ENCODE data around the gene ISOC1.

Gene ISOC1

GRCh38 chr5:129094087-129094923 is at the start of gene ISOC1:
ISOC1 (plus strand) TSS chr5:129094749; CDS start chr5:129094767, 18 bp downstream.
- peak within 1 kb of the TSS; percentile 79 to 90 (median 90) for H3K27ac Mint-ChIP-seq
- H3K9me3 Mint-ChIP-seq: no peaks in the 10 kb centered on the region
- H3K4me3 Mint-ChIP-seq: peak within 1 kb of the TSS; percentile 90 to 96 (median 92)
- no peaks in the 10 kb centered on the region for H3K36me3 Mint-ChIP-seq (ENCODE audit: low read depth)
- H3K4me1 Mint-ChIP-seq: peaks cover 29% of the 10 kb centered on the region
- TF ChIP-seq CTCF (IDR thresholded peaks at IDR 0.05; ENCODE audit: unreplicated experiment in 3 of 3): peak in 2 of 3 experiments; percentile 20 to 21
- no peaks in the 10 kb centered on the region for H3K27me3 Mint-ChIP-seq (ENCODE audit: low read depth)

- H3K4me1 Mint-ChIP-seq: peaks cover 22% of the 10 kb centered on the region
- no peaks in the 10 kb centered on the region for H3K36me3 Mint-ChIP-seq (ENCODE audit: low read depth)
- peaks cover 24% of the 10 kb centered on the region for H3K9me3 Mint-ChIP-seq
- no peak overlapping the region for H3K27ac Mint-ChIP-seq
- no peak overlapping the region for H3K4me3 Mint-ChIP-seq
- TF ChIP-seq CTCF (IDR thresholded peaks at IDR 0.05; ENCODE audit: unreplicated experiment in 3 of 3): no peak
- H3K27me3 Mint-ChIP-seq (ENCODE audit: low read depth): no peaks in the 10 kb centered on the region
These were observed 48.4 kb upstream of the ISOC1 start for GRCh38 chr5:129046151-129046550.

- H3K9me3 Mint-ChIP-seq: peaks cover 16% of the 10 kb centered on the region
- TF ChIP-seq CTCF (IDR thresholded peaks at IDR 0.05; ENCODE audit: unreplicated experiment in 3 of 3): no peak
- no peaks in the 10 kb centered on the region for H3K27me3 Mint-ChIP-seq (ENCODE audit: low read depth)
- peaks cover 16% of the 10 kb centered on the region for H3K4me1 Mint-ChIP-seq
- no peaks in the 10 kb centered on the region for H3K36me3 Mint-ChIP-seq (ENCODE audit: low read depth)
- peak overlapping the region; percentile 25 to 70 (median 66) for H3K27ac Mint-ChIP-seq
- no peak overlapping the region for H3K4me3 Mint-ChIP-seq
These were observed 46.0 kb upstream of the ISOC1 start for GRCh38 chr5:129048509-129048908.

- Mint-ChIP-seq H3K4me1 (peaks cover 16% of the 10 kb centered on the region), H3K4me3 (no peak overlapping the region), H3K27ac (peak overlapping the region; percentile 25 to 70 (median 66)), H3K27me3 (ENCODE audit: low read depth) (no peaks in the 10 kb centered on the region), H3K9me3 (peaks cover 11% of the 10 kb centered on the region), H3K36me3 (ENCODE audit: low read depth) (no peaks in the 10 kb centered on the region)
- TF ChIP-seq CTCF (IDR thresholded peaks at IDR 0.05; ENCODE audit: unreplicated experiment in 3 of 3): no peak
These were observed 45.3 kb upstream of the ISOC1 start for GRCh38 chr5:129049126-129049799.

- H3K27ac Mint-ChIP-seq: no peak overlapping the region
- H3K36me3 Mint-ChIP-seq (ENCODE audit: low read depth): no peaks in the 10 kb centered on the region
- TF ChIP-seq CTCF (IDR thresholded peaks at IDR 0.05; ENCODE audit: unreplicated experiment in 3 of 3): no peak
These were observed 43.3 kb upstream of the ISOC1 start for GRCh38 chr5:129051283-129051682.

More at GRCh38 chr5:129051283-129051682, 43.3 kb upstream of the ISOC1 start:
- no peak overlapping the region for H3K4me3 Mint-ChIP-seq
- H3K9me3 Mint-ChIP-seq: peaks cover 5% of the 10 kb centered on the region
- peaks cover 16% of the 10 kb centered on the region for H3K4me1 Mint-ChIP-seq
- H3K27me3 Mint-ChIP-seq (ENCODE audit: low read depth): peaks cover 8% of the 10 kb centered on the region

Measured in nephron (organoid).